Hematopoietic multipotent progenitor cell treated with erythropoietin and hydrocortisone succinate and interleukin-3 and kit ligand, for 15 days (in vitro differentiated cells): ENCODE measurements around the gene MAGEA4.
"Not testable (repeated sequence)": the region's sequence is repeated elsewhere in the genome, so short reads cannot be mapped to it uniquely, and the experiment has no call there.

Source experiments
- DNase-seq: peaks from one replicate; pipeline ENCODE4 v3.0.0-alpha.2; 2015; ENCODE audit warnings: low spot score

Gene MAGEA4, protein sequence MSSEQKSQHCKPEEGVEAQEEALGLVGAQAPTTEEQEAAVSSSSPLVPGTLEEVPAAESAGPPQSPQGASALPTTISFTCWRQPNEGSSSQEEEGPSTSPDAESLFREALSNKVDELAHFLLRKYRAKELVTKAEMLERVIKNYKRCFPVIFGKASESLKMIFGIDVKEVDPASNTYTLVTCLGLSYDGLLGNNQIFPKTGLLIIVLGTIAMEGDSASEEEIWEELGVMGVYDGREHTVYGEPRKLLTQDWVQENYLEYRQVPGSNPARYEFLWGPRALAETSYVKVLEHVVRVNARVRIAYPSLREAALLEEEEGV

DNA sequence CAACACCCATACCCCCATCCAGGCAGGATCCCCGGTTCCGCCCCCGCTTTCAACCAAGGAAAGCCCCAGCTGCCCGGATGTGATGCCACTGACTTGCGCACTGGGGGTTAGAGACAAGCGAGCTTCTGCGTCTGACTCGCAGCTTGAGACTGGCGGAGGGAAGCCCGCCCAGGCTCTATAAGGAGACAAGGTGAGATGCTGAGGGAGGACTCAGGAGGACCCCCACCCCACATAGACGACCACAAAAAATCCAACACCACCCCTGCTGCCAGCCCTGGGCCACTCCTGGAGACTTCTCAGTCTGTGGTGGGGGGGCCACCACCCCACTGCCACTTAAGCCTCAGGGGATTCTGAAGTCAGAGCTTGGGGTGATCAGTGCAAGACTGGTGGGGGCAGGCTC lies at the start of gene MAGEA4:
Gene MAGEA4, plus strand, starts transcription at position 110 of the 400 bp plus-strand sequence. CDS start 10,776 bp downstream, outside the sequence.
- no peak for DNase-seq

DNA sequence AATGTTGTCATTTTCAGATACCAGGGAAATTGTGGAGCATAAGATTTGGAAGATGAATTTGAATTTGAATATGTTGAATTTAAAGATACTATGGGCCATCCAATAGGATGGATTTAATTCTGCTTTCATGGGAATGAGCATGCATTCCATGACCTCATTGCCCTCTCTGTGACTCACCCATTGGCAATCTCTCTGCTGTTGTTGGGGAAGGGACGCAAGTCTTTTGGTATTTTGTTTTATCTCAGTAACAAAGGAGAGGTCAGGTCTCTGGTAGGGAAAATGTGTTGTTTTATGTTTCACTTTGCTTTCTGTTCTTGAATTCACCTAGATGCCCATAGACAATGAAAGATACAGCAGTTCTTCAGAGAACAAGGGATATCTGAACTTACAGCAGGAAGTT lies 42.1 kb upstream of the MAGEA4 start:
- DNase-seq = no peak

DNA sequence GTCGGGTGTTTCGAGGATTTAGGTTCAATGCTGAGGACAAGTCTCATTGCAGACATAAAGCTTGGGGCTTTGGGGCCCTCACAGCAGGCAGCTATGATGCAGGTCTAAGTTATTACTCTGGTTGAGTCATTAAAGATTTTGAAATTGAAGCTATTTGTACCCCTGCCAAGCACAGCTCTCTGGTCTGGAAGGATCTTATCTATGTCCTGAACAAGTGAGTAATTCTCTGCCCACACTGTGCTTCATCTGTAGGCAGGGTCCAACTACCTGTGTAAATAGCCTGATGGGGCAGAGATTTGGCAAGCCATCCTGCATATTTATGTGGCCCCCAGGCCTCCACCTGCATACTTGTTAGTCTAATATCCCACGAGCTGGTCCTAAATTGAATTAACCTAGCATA lies 41.4 kb upstream of the MAGEA4 start:
- DNase-seq = no peak

DNA sequence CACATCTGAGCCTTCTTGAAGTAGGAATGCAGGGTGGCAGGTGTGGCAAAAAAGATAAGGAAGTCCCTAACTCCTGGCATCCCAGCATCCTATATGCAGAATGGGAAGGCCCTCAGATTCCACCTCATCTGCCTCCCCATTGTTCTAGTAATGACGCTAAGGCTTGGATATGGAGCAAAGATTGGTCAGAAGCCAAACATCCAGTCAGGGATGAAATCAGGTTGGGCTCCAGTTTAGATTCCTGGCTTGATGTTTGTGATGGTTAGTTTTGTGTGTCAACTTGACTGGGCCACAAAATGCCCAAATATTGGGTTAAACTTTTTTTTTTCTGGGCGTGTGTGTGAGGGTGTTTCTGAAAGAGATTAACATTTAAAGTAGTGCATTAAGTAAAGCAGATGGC lies 39.6 kb upstream of the MAGEA4 start:
- DNase-seq = no peak

DNA sequence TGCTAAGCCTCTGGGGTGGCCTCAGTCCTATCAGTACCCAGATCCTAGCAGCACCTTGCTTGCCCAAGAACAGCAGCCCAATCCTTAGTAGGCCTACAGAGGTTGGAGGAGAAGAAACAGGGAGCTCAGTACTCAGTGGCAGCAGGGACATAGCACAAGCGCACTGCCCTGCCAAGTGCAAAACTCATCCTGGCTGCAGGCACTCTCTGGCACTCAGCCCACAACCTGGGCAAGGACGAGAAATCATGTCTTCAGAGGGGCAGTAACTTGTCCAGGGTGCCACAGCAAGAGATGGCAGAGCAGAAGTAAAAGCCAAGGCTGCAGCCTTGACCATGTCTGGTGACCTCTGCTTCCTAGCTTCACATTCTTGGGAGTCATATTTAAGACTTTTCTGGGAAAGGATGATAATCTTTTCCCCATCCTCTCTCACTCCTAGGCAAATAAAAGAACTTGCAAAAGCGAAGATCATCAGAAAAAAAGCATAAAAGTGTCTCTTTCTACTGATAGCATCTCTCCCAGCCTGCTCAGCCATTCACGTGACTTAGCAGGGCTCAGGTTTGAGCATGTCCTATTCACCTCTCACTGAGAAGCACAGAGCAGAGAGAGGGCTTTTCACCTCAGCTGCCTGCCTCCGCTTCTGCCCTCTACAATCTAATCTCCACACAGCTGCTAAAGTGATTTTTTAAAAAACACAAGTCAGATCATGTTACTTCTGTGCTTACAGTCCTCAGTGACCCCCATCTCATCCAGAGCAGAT lies 37.2 kb upstream of the MAGEA4 start:
- no peak for DNase-seq

DNA sequence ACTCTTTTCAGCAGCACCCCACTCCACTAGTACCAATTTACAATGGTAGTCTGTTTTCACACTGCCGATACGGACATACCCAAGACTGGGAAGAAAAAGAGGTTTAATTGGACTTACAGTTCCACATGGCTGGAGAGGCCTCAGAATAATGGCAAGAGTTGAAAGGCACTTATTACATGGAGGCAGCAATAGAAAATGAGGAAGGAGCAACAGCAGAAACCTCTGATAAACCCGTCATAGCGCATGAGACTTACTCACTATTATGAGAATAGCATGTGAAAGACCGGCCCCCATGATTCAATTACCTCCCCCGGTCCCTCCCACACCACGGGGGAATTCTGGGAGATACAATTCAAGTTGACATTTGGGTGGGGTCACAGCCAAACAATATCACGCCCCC lies 34.1 kb upstream of the MAGEA4 start:
- no peak for DNase-seq

DNA sequence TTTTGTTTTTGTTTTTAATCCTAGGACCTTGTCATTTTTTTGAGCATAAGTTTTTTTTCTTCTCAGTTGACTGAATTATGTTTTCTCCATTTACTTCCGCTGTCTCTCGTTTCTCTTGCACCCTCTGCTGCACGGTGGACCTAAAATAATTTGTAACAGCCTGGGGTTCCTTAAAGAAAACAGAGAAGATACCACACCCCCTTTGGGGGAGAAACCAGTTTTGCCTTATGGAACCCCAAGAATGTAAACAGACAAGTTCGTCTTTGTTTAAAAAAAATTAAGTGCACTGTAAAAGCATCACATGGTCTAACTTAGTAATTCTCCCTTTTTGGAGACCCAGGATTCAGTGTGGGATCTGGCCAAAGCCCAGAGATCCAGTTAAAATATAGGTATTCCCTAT lies 32.8 kb upstream of the MAGEA4 start:
- no peak for DNase-seq

DNA sequence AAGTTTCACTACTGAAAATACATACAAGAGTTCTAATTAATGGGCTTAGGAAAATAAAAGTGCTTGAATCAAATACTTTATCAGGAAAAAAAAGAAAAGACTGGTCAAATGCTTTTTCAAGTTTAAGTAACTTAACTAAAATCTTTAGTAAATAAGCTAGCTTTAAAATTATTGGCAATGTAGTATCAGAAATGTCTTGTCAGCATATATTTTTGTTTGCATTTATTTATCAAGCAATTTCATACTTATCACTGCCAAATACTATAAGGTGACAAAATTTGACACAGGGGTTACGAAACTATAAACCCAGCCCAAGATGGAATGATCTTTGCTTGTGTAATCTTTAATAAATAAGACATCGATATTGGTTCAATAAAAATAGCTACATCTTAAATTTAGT lies 31.8 kb upstream of the MAGEA4 start:
- DNase-seq = no peak

DNA sequence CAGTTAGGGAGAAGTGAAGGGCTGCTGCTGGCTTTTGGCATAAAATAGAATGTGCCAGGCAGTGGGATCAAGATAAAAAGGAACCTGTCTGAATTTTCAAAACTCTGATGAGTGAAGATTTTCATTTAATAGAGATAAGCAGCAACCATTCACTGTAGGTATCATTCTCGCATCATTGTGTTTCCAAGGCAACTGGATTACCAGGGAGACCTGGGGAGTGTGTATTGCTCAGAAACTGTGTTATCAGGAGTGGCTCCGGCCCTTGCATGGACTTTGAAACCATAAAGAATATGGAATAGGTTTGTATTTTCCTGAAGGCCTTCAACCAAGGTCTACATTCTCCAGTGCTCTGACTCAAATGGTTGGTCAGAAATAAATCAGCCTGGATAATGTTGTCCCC lies 23.3 kb upstream of the MAGEA4 start:
- DNase-seq = no peak

DNA sequence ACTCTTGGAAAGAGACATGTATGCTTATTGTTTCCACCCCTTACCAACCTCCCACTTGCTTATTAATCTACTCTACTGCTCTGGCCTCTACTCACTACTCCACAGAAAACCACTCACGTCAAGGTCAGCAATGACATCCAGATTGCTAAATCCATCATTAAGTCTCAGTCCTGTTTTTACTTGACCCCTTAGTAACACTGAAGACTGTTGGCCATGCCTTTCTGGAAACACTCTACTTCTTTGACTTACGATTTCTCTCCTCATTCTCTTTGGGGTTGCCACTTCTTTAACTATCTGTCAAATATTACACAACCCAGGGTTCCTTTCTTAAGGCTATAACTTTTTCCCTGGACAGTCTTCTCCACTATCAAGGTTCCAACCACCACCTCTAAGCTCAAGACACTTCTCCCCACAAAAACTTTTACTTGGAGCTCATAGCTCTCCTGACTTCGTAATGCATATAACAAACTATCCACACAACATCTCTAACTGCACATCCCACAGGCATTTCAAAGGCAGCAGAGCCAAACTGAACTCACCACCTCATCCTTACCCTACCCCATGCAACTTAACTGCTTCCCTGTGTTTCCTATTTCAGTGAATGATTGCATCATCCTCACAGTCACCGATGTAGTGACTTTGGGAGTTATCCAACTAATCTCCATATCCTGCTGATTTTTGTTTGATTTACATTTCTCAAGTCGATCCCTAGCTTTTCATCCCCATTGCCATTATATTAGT lies 15.8 kb upstream of the MAGEA4 start:
- no peak for DNase-seq

DNA sequence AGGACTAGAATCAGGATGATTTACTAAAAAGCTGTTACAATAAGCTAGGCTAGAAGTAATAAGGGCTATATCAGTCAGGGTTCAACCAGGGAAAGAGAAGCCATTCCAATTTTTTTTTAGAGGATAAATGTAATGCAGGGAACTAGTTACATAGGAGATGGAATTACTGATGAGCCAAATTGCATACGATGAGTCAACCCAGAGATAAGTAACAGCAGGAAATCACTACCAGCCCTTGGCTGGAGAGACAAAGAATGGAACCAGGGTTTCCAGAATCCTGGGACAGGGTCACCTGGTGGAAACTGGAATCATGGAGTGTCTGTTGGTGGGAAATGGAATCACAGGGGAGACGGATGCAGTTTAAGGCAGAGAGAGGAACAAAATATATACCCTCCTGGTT lies 13.1 kb upstream of the MAGEA4 start:
- DNase-seq = no peak

DNA sequence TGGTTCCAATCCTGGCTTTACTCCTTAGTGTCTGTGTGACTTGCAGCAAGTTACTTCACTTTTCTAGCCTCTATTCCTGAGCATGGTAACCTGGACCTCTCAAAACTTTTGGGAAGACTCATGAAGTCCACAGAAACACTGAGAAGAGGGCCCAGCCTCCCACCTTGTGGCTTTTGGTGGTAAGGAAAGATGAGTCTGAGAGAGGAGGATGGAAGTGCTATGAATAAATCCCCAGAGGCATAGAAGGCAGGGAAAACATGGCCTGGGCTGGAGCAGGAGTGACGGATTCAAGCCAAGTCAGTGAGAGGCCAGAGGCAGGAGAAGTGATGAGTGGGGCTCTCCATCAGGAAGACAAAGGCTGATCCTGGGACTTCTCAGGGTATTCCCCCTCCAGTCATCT lies 10.9 kb upstream of the MAGEA4 start:
- DNase-seq = no peak

DNA sequence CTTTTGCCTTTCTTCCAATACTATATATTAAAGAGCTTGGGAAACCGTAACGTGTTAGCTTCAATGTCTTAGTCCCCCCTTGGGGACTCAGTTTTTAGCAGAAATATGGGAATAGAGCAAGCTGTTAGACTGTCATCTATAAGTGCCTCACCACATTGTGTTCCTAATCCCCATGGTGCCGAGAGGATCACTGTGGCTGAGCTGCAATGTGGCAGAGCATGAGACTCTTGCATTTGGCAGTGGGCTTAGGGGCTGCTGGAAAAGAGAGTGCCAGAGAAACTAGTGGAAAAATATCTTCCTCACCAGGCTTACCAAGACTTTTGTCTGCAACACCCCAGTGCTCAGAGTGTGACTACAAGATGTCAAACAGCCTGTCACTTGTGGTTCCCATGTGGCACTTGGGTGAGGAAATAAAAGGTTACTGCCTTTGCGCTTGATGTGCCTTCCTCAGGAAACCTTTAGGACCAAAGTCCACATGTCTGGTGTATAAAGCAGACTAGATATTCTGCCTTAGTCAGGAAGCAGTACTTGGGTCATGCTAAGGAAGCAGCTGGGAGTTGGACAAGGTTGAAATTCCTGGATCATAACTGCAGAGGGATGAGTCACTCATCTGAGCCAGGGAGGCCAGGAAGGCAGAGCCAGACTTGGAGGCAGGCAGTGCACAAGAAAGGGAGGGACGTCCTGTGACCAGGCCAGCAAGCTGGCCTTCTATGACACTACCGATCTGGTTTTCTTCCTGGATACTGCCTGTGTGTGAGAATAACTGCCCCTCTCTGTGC lies 9.7 kb upstream of the MAGEA4 start:
- no peak for DNase-seq

DNA sequence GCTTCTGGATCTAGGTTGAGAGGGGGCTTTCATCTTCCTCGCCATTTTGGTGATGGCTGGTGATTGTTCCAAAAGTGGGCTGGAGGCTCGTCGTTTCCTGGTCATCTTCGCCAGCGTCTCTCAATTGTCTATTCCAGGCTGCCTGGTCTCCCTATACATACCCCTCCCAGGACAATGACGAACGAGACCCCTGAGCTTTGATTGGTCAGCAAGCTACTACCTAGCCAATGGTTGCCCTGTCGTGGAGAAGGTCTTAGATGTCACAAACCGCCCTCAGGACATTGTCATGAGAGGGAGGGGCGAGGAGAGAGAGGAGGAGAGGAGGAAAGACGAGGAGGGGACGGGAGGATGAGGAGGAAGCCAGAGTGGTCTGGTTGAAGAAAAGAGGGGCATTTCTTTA lies 7.7 kb upstream of the MAGEA4 start:
- DNase-seq = no peak

DNA sequence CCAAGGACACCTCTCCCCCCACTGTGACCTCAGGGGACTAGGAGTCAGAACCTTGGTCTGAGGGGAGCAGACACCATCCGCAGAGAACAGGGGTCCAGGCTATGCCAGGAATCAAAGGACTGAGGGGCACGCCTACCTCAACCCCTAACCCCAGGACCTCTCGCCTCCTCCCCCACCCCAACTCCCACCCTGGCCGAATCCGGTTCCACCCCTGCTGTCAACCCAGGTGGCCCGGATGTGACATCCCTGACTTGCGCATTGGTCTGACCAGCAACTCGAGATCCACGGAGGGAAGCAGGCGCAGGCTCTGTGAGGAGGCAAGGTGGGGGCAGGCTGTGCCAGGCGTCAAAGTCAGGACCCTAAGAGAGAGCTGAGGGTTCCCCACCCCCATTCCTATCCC lies 468 bp upstream of the MAGEA4 start:
- DNase-seq = no peak

DNA sequence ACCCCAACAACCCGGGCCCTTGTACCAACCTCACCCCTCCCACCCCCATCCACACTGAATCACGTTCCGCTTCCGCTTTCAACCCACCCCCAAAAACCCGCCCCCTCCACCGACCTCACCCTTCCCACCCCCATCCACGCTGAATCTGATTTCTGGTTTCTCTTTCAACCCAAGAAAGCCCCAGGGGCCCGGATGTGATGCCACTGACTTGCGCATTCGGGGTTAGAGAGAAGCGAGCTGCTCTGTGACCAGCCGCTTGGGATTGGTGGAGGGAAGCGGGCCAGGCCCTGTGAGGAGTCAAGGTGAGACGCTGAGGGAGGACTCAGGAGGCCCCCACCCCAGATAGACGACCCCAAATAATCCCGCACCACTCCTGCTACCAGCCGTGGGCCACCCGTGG lies 6.0 kb downstream of the MAGEA4 start:
- not testable (repeated sequence) for DNase-seq

DNA sequence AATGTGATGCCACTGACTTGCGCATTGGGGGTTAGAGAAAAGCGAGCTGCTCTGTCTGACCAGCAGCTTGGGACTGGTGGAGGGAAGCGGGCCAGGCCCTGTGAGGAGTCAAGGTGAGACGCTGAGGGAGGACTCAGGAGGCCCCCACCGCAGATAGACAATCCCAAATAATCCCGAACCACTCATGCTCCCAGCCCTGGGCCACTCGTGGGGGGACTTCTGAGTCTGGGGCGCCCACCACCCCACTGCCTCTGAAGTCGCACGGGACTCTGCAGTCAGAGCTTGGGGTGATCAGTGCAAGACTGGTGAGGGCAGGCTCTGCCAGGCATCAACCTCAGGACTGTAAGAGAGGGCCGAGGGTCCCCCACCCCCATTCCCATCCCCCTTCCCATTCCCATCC lies 6.9 kb downstream of the MAGEA4 start:
- no peak for DNase-seq

DNA sequence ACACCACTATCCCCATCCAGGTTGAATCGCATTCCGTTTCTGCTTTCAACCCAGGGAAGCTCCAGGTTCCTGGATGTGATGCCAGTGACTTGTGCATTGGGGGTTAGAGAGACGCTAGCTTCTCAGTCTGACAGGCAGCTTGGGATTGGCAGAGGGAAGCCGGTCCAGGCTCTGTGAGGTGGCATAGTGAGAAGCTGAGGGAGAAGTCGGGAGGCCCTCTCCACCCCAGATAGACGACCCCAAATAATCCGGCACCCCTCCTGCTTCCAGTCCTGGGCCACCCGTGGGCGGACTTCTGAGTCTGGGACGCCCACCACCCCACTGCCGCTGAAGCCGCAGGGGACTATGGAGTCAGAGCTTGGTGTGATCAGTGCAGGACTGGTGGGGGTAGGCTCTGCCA lies 7.4 kb downstream of the MAGEA4 start:
- no peak for DNase-seq

DNA sequence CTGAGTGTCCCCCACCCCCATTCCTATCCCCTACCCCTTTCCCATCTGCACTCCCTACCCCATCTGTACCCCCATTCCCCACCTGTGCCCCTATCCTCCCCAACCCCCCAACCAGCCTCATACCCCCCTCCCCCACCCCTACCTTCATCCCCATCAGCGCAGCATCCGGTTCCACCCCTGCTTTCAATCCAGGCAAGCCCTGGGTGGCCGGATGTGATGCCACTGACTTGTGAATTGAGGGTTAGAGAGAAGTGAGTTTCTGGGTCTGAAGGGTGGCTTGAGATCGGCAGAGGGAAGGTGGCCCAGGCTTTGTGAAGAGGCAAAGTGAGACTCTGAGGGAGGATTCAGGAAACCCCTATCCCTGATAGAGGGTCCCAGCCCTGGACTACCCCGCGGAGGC lies 7.8 kb downstream of the MAGEA4 start:
- no peak for DNase-seq

DNA sequence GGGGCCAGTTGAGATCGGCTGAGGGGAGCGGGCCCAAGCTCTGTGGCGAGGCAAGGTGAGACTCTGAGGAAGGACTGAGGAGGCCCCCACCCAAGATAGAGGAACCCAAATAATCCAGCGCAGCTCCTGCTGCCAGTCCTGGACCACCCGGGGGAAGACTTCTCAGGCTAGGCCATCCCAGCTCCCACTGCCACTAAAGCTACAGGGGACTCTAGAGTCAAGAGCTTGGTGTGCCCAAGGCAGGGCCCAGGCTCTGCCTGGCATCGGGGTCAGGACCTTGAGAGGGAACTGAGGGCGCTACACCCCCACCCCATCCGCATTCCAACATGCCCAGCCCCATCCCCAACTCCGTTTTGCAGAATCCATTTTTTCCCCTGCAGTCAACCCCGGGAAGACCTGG lies 8.6 kb downstream of the MAGEA4 start:
- DNase-seq = no peak

DNA sequence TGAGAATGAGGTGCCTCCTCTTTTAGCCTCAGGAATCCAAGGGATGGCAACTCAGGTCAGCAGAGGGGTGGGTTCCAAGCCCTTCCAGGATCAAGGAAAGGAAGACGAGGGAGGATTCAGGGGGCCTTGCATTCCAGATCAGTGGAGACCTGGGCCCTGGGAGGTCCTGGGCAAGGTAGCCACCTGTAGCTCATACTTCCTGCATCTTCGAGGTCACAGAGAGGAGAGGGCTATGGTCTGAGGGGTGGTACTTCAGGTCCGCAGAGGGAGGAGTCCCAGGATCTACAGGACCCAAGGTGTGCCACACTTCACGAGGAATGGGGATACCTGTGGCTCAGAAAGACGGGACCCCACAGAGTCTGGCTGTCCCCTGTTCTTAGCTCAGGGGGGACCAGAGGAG lies 9.2 kb downstream of the MAGEA4 start:
- no peak for DNase-seq

DNA sequence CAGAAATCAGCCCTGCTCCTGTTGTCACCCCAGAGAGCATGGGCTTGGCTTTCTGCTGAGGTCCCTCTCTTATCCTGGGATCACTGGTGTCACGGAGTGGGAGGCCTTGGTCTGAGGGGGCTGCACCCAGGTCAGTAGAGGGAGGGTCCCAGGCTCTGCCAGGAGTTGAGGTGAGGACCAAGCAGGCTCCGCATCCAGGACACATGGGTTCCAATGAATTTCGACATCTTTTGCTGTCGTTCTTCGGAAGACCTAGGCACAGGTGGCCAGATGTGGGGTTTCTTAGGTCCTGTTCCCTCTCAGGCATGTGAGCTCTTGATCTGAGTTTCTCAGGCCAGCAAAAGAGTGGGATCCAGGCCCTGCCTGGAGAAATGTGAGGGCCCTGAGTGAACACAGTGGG lies 10.0 kb downstream of the MAGEA4 start:
- no peak for DNase-seq
